K562 (cell line): ENCODE data around the gene GABARAP. TPM values are rescaled to one million over a fixed set of nuclear protein-coding genes. Genes with fewer than 3 reads are reported as not detected.

Experiments used
- ATAC-seq: fragments of 200-7000 bp; cut with Tn5 transposase; 3 replicates; pipeline ENCODE4 v1.9.1; 2020; ENCODE audit warnings: moderate library complexity
- BruUV-seq: library from RNA; stranded (reverse); fragments of 400-500 nt; replicated peaks from 2 replicates; lab custom pipeline; 2021; lab: Mats Ljungman, UMichigan
- CTCF ChIA-PET: fragments of 300-600 bp; formaldehyde crosslinking; extraction: SDS; loops from one replicate; lab custom pipeline; 2021; ENCODE audit warnings: low intra/inter-chr PET ratio; lab: Yijun Ruan, JAX
- POLR2A ChIA-PET: fragments of 300-600, 350-650 bp; sonication (Branson Sonifier 250); formaldehyde crosslinking; extraction: SDS; loops from one replicate; lab custom pipeline; 2021; ENCODE audit warnings: antibody characterized with exemption, inconsistent platforms; lab: Yijun Ruan, JAX
- DNase-seq, 4 experiments: peaks; one replicate each; pipeline versions ENCODE4 v3.0.0 to v3.0.0-alpha.2; 2011 to 2018; ENCODE audit warnings: low spot score in 3 of 4, mixed read lengths in 3 of 4; ENCODE audit errors: extremely low read depth in 1 of 4
- FAIRE-seq: peaks from 2 replicates; lab custom pipeline; 2011; peaks lifted over from hg19 to GRCh38; lab: Jason Lieb, UNC
- H2AFZ ChIP-seq: 2 replicates; pipeline ENCODE4 v1.6.0; 2011; ENCODE audit warnings: low read depth, low read length, control low read depth, inconsistent platforms
- H3K27ac ChIP-seq: fragments of 200-600 bp; 3 replicates; pipeline ENCODE4 v1.8.0; 2011; ENCODE audit warnings: low read depth, mild to moderate bottlenecking, control low read depth, inconsistent platforms, low read length, moderate library complexity, mixed read lengths; ENCODE audit errors: extremely low read depth
- H3K27me3 ChIP-seq, 2 experiments: fragments of 300-600 bp in 1 of 2; 2 replicates in 1 of 2; 3 replicates in 1 of 2; pipeline versions ENCODE4 v1.6.0 to v1.8.0; 2011; ENCODE audit warnings: inconsistent platforms in 2 of 2, low read length in 2 of 2, mild to moderate bottlenecking in 1 of 2, mixed read lengths in 1 of 2, moderate library complexity in 1 of 2; ENCODE audit not compliant: control insufficient read depth in 2 of 2, insufficient read depth in 2 of 2
- H3K36me3 ChIP-seq: fragments of 300-600 bp; 3 replicates; pipeline ENCODE4 v1.8.0; 2011; ENCODE audit warnings: mild to moderate bottlenecking, low read length, inconsistent platforms; ENCODE audit not compliant: control insufficient read depth, insufficient read depth
- H3K4me1 ChIP-seq, 2 experiments: fragments of 200-600 bp in 1 of 2; replicated peaks in 1 of 2; 2 replicates in 1 of 2; 3 replicates in 1 of 2; pipeline versions ENCODE4 v1.5.1 to v1.8.0; 2011; ENCODE audit warnings: inconsistent platforms in 2 of 2, low read length in 2 of 2, mild to moderate bottlenecking in 1 of 2, mixed read lengths in 1 of 2, moderate library complexity in 1 of 2; ENCODE audit not compliant: control insufficient read depth in 2 of 2, insufficient read depth in 2 of 2
- H3K4me2 ChIP-seq: 2 replicates; pipeline ENCODE4 v1.6.1; 2011; ENCODE audit warnings: low read length, control low read depth, inconsistent platforms, mixed read lengths; ENCODE audit not compliant: insufficient read depth
- H3K4me3 ChIP-seq: fragments of 200-600 bp; sonication (generic), shearing (Covaris generic); 2 replicates; pipeline ENCODE4 v1.5.1; 2016; ENCODE audit warnings: control low read depth, inconsistent platforms
- H3K79me2 ChIP-seq: fragments of 200-600 bp; 3 replicates; pipeline ENCODE4 v1.8.0; 2011; ENCODE audit warnings: low read length, inconsistent platforms; ENCODE audit not compliant: control insufficient read depth, insufficient read depth
- H3K9ac ChIP-seq, 2 experiments: 2 replicates each; pipeline versions ENCODE4 v1.6.0 to v1.6.1; 2011; ENCODE audit warnings: low read depth in 2 of 2, low read length in 2 of 2, control low read depth in 1 of 2, inconsistent platforms in 1 of 2, mild to moderate bottlenecking in 1 of 2, mixed read lengths in 1 of 2; ENCODE audit not compliant: insufficient read depth in 1 of 2
- H3K9me1 ChIP-seq: one replicate; pipeline ENCODE4 v1.6.0; 2011; ENCODE audit warnings: inconsistent platforms, mild to moderate bottlenecking, low read length, moderate library complexity; ENCODE audit not compliant: control insufficient read depth, insufficient read depth
- H3K9me3 ChIP-seq: replicated peaks from 2 replicates; pipeline ENCODE4 v1.5.1; 2011; ENCODE audit warnings: low read depth, low read length, inconsistent platforms; ENCODE audit not compliant: control insufficient read depth, insufficient read depth
- H4K20me1 ChIP-seq: replicated peaks from 2 replicates; pipeline ENCODE4 v1.6.1; 2011; ENCODE audit warnings: low read length, inconsistent platforms, mixed read lengths; ENCODE audit not compliant: control insufficient read depth, insufficient read depth
- ARID1B ChIP-seq: fragments of 450-650 bp; IDR thresholded peaks from 2 replicates; pipeline ENCODE4 v1.6.1; 2016; ENCODE audit warnings: antibody characterized with exemption, mild to moderate bottlenecking, inconsistent platforms
- CHD1 ChIP-seq: fragments of 200-600 bp; sonication (generic); IDR thresholded peaks from one replicate; pipeline ENCODE4 v1.6.1; 2012; ENCODE audit warnings: mild to moderate bottlenecking, moderate library complexity, low read length, inconsistent platforms
- ELF4 ChIP-seq: fragments of 450-650 bp; formaldehyde crosslinking; IDR thresholded peaks from 2 replicates; pipeline ENCODE4 v1.4.0; 2022; ENCODE audit warnings: missing genetic modification characterization
- FOSL1 ChIP-seq: fragments of 200-800 bp; sonication (Bioruptor generic); conservative IDR thresholded peaks from 2 replicates; pipeline ENCODE4 v1.6.1; 2016; ENCODE audit warnings: missing genetic modification characterization, missing compliant biosample characterization
- FOXM1 ChIP-seq, 2 experiments: fragments of 450-650 bp in 1 of 2; sonication (generic) in 1 of 2; formaldehyde crosslinking in 1 of 2; IDR thresholded peaks; 2 replicates each; pipeline versions ENCODE4 v1.6.1 to v1.9.0; 2017 to 2022; ENCODE audit warnings: low read depth in 2 of 2, mild to moderate bottlenecking in 2 of 2, missing genetic modification reagents in 1 of 2, moderate library complexity in 1 of 2
- NFRKB ChIP-seq: fragments of 450-650 bp; IDR thresholded peaks from 2 replicates; pipeline ENCODE4 v1.6.1; 2016; ENCODE audit warnings: low read depth
- RBBP5 ChIP-seq: fragments of 200-600 bp; sonication (generic); IDR thresholded peaks from 2 replicates; pipeline ENCODE4 v1.6.1; 2012; ENCODE audit warnings: borderline replicate concordance, mild to moderate bottlenecking, low read length, control low read depth, inconsistent platforms; ENCODE audit not compliant: insufficient read depth, poor library complexity, severe bottlenecking
- ZNF431 ChIP-seq: sonication (generic); formaldehyde crosslinking; IDR thresholded peaks from 2 replicates; pipeline ENCODE4 v1.8.0; 2022; ENCODE audit warnings: mild to moderate bottlenecking, missing genetic modification reagents
- WGBS: fragments of 100-300 bp; shearing (Covaris generic); methylation state at CpG from one replicate; pipeline ENCODE4 v1.1.6; 2016; ENCODE audit warnings: low coverage, mixed read lengths; ENCODE audit not compliant: insufficient coverage; ENCODE audit errors: missing lambda C conversion rate; 5-methylcytosine and 5-hydroxymethylcytosine counted together
- in situ Hi-C: fragments of 300-500 bp; cut with MboI; formaldehyde crosslinking; loops from 4 replicates; pipeline ENCODE4 v1.15.0; 2018; ENCODE audit warnings: inconsistent platforms, mixed read lengths
- intact Hi-C: fragments of 100-400 bp; cut with micrococcal nuclease; formaldehyde crosslinking; loops from 2 replicates; pipeline ENCODE4 v1.14.2; 2022
- polyA plus RNA-seq, 8 experiments: library from polyadenylated mRNA; depleted of rRNA in 4 of 8; stranded (reverse) in 5 of 8; unstranded in 3 of 8; fragments of >200 nt; fragmentation: Nextera tagmentation in 2 of 8; fragmentation: Illumina TruSeq in 1 of 8; extraction: Ambion mirVana in 2 of 8; extraction: Trizol in 1 of 8; gene quantifications; 2 replicates each; pipeline versions ENCODE4 v1.2.1 to v1.2.3, GENCODE V29; 2011 to 2014; ENCODE audit warnings: inconsistent platforms in 1 of 8, missing spikeins in 1 of 8
- total RNA-seq, 7 experiments: library from RNA; depleted of rRNA in 6 of 7; stranded (reverse); fragments of >200 nt in 6 of 7; fragmentation: Illumina TruSeq in 2 of 7; extraction: Trizol in 2 of 7; gene quantifications; 2 replicates each; pipeline versions ENCODE4 v1.2.1 to v1.2.3, GENCODE V29; 2011 to 2021; ENCODE audit warnings: low replicate concordance in 1 of 7
- TF ChIP-seq, protein P1 (sequence below): fragments of 200-800 bp; sonication (Bioruptor generic); IDR thresholded peaks from 2 replicates; pipeline ENCODE4 v1.6.1; 2017; ENCODE audit warnings: missing genetic modification characterization, missing compliant biosample characterization
- TF ChIP-seq, protein P2 (sequence below), 2 experiments: fragments of 450-650 bp; IDR thresholded peaks; 2 replicates each; pipeline ENCODE4 v1.6.1; 2016
- TF ChIP-seq, protein P3 (sequence below), 3 experiments: fragments of 200-800 bp in 1 of 3; sonication (Bioruptor generic) in 1 of 3; sonication (generic) in 1 of 3; formaldehyde crosslinking in 1 of 3; IDR thresholded peaks; 2 replicates each; pipeline versions ENCODE4 v1.6.1 to v1.8.0; 2016 to 2022; ENCODE audit warnings: mild to moderate bottlenecking in 2 of 3, missing compliant biosample characterization in 2 of 3, missing genetic modification characterization in 2 of 3, missing genetic modification reagents in 1 of 3
- TF ChIP-seq, protein P4 (sequence below): fragments of 250-450 bp; sonication (Bioruptor Pico); IDR thresholded peaks from 2 replicates; pipeline ENCODE4 v1.6.1; 2021; ENCODE audit warnings: mild to moderate bottlenecking
- TF ChIP-seq, protein P5 (sequence below): fragments of 450-650 bp; formaldehyde crosslinking; IDR thresholded peaks from 2 replicates; pipeline ENCODE4 v1.4.0; 2022; ENCODE audit warnings: missing genetic modification characterization

The GABARAP gene
- total and polyA plus RNA-seq, 9 of the 15 experiments (the other 6 are each of a cell fraction or from before 2014, with no cell fraction given) = 47.5 to 373 (median 152) TPM

DNA sequence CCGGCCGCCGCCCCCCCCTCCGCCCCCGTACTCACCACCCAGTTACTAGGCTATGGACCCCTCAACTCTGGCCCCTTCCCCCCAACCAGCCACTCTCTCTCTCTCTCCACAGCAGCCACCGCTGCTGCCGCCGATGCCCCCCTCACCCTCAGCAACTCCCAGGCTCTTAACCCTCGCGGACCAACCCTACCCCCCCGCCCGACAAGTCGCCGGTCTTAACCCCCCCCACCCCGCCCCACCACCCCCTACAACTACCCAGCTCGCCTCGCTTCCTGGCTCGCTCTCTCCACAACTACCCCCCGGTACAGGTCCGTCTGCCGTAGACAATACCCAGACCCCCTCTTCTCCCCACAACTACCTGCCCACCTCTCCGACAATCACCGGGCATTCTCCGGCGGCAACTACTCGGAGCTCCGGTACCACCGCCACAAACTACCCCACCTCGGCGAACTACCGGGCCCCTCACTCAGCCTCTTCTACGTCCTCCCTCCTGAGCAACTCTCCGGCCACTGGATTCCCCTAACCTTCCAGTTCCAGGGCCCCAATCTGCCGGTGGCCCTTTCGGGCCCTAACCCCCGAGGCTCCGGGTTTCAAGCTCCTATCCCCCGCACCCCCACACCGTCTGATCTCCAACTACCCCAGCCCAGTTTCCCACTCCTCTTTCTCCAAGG is 3.7 kb downstream of the GABARAP start:
- peak; percentile 38 to 67 (median 50) for DNase-seq
- CTCF ChIA-PET = no interaction called here
- 0% methylated on average over 14 of the region's 39 CpGs for WGBS
- Histone ChIP-seq H3K4me3 (peak overlapping the region; percentile 79), H3K9ac (peak overlapping the region; percentile 98 to 99), H3K9me3 (no peaks in the 10 kb centered on the region), H3K36me3 (peaks cover 53% of the 10 kb centered on the region; the same call in 2 of the 3 replicates), H3K79me2 (peaks cover 79% of the 10 kb centered on the region), H3K4me2 (peak overlapping the region; percentile 81), H3K27me3 (no peaks in the 10 kb centered on the region), H3K4me1 (peaks cover 38 to 42% of the 10 kb centered on the region in 2 experiments; a peak in 4 of 5 replicates), H3K9me1 (no peaks in the 10 kb centered on the region), H4K20me1 (peaks cover 5% of the 10 kb centered on the region; the same call in 1 of the 2 replicates), H3K27ac (peak overlapping the region; percentile 96), H2AFZ (0 out of 2 replicates have a peak overlapping the region, but pooled peaks have one; percentile 24)
- in situ Hi-C loops = no loop called here
- ATAC-seq = no peak
- intact Hi-C loops = loop anchor here (2.0 to 5.0 kb wide), 2 partner anchors 14 to 44 kb away; partner anchors contain the start of genes ELP5 and SLC2A4
- POLR2A ChIA-PET = interaction anchor here (1.1 to 6.6 kb wide), 3 partner anchors 10 to 58 kb away, joined by 3 to 73 read pairs (median 5); partner anchors contain the start of genes ACADVL and DLG4
- BruUV-seq = no TSS peak
- FAIRE-seq = no peak
- TF ChIP-seq, protein P1, sequence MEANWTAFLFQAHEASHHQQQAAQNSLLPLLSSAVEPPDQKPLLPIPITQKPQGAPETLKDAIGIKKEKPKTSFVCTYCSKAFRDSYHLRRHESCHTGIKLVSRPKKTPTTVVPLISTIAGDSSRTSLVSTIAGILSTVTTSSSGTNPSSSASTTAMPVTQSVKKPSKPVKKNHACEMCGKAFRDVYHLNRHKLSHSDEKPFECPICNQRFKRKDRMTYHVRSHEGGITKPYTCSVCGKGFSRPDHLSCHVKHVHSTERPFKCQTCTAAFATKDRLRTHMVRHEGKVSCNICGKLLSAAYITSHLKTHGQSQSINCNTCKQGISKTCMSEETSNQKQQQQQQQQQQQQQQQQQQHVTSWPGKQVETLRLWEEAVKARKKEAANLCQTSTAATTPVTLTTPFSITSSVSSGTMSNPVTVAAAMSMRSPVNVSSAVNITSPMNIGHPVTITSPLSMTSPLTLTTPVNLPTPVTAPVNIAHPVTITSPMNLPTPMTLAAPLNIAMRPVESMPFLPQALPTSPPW (CRISPR knock-in tag) = peak; percentile 27
- no peak for TF ChIP-seq NFRKB
- TF ChIP-seq FOSL1 (tag) = no peak
- TF ChIP-seq RBBP5 = peak; percentile 26
- no peak for TF ChIP-seq ZNF431
- TF ChIP-seq, protein P2, sequence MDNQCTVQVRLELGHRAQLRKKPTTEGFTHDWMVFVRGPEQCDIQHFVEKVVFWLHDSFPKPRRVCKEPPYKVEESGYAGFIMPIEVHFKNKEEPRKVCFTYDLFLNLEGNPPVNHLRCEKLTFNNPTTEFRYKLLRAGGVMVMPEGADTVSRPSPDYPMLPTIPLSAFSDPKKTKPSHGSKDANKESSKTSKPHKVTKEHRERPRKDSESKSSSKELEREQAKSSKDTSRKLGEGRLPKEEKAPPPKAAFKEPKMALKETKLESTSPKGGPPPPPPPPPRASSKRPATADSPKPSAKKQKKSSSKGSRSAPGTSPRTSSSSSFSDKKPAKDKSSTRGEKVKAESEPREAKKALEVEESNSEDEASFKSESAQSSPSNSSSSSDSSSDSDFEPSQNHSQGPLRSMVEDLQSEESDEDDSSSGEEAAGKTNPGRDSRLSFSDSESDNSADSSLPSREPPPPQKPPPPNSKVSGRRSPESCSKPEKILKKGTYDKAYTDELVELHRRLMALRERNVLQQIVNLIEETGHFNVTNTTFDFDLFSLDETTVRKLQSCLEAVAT (IDR thresholded peaks at IDR 0.05) = peak in 1 of 2 experiments; percentile 59; a peak in 1 of 4 replicates
- TF ChIP-seq, protein P3, sequence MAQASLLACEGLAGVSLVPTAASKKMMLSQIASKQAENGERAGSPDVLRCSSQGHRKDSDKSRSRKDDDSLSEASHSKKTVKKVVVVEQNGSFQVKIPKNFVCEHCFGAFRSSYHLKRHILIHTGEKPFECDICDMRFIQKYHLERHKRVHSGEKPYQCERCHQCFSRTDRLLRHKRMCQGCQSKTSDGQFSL (CRISPR knock-in tag; IDR thresholded peaks at IDR 0.05) = peak; percentile 10; the same call in 1 of the 2 replicates
- TF ChIP-seq, protein P3 (tag; IDR thresholded peaks at IDR 0.05) = peak in 1 of 2 experiments; percentile 28; a peak in 2 of 4 replicates
- TF ChIP-seq ARID1B = no peak
- TF ChIP-seq, protein P4, sequence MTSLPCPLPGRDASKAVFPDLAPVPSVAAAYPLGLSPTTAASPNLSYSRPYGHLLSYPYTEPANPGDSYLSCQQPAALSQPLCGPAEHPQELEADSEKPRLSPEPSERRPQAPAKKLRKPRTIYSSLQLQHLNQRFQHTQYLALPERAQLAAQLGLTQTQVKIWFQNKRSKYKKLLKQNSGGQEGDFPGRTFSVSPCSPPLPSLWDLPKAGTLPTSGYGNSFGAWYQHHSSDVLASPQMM (CRISPR knock-in tag) = no peak
- 0 out of 2 replicates have a peak, but pooled peaks have one; percentile 53 for TF ChIP-seq ELF4 (CRISPR knock-in tag)
- peak; percentile 63 for TF ChIP-seq CHD1
- no peak for TF ChIP-seq FOXM1 (IDR thresholded peaks at IDR 0.05; ENCODE audit: low read depth)
- 0 out of 2 replicates have a peak, but pooled peaks have one; percentile 2 for TF ChIP-seq FOXM1 (CRISPR knock-in tag; IDR thresholded peaks at IDR 0.05; ENCODE audit: low read depth)
- TF ChIP-seq, protein P5, sequence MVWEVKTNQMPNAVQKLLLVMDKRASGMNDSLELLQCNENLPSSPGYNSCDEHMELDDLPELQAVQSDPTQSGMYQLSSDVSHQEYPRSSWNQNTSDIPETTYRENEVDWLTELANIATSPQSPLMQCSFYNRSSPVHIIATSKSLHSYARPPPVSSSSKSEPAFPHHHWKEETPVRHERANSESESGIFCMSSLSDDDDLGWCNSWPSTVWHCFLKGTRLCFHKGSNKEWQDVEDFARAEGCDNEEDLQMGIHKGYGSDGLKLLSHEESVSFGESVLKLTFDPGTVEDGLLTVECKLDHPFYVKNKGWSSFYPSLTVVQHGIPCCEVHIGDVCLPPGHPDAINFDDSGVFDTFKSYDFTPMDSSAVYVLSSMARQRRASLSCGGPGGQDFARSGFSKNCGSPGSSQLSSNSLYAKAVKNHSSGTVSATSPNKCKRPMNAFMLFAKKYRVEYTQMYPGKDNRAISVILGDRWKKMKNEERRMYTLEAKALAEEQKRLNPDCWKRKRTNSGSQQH (CRISPR knock-in tag) = no peak
